OCI-LY7 (cell line): ENCODE results near the gene BCL3.

Source experiments
- EZH2phosphoT487 ChIP-seq: fragments of 200-600 bp; sonication (generic); IDR thresholded peaks from 2 replicates; pipeline ENCODE4 v1.6.1; 2018; ENCODE audit warnings: low read depth, borderline replicate concordance, mild to moderate bottlenecking, mixed run types, antibody characterized with exemption, low read length, moderate library complexity, mixed read lengths
- TF ChIP-seq, protein P1 (sequence below): fragments of 200-600 bp; sonication (generic); conservative IDR thresholded peaks from 2 replicates; pipeline ENCODE4 v1.5.1; 2014; ENCODE audit warnings: mild to moderate bottlenecking, antibody characterized with exemption, low read length, moderate library complexity, mixed read lengths

DNA sequence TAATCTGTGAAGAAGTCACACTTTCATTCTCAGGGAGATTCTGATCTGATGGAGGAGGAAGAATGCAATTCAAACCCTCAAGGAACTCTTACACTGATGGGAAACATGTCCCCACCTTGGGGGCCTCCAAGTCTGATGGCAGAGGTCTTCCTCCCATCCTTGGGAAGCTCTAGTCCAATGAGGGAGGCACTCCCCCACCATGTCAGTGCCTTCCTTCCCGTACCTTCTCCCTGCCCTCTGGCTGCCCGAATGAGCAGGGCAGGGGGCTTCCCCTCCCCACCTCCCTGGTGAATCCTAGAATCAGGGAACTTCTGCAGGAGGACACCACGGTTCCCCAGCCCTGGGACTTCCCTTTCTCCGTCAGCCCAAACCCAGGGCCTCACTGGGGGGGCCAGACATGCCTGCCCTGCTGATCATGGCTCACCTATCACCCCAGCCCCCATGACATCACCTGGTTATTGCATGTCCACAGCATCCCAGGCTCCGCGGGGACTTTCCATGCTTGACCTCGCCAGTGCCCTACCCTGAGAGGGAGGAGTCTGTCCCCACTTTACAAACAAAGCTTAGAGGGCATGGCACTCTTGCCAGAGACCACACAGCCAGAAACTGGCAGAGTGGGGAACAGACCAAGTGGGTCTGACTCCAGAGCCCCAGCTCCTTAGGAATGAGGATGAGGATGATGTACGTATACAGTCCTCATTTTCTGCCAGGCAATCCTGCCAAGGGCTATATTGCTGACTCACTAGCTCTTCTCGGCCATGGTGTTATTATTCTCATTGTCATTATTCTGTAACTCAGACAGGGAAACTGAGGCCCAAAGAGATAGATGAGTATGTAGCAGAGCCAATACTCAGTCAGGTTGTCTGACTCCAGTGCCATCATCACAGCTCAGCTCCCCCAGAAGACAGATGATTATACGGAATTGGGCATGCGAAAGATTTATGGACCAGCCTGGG is 9.6 kb upstream of the BCL3 start:
- TF ChIP-seq EZH2phosphoT487 = no peak
- TF ChIP-seq, protein P1, sequence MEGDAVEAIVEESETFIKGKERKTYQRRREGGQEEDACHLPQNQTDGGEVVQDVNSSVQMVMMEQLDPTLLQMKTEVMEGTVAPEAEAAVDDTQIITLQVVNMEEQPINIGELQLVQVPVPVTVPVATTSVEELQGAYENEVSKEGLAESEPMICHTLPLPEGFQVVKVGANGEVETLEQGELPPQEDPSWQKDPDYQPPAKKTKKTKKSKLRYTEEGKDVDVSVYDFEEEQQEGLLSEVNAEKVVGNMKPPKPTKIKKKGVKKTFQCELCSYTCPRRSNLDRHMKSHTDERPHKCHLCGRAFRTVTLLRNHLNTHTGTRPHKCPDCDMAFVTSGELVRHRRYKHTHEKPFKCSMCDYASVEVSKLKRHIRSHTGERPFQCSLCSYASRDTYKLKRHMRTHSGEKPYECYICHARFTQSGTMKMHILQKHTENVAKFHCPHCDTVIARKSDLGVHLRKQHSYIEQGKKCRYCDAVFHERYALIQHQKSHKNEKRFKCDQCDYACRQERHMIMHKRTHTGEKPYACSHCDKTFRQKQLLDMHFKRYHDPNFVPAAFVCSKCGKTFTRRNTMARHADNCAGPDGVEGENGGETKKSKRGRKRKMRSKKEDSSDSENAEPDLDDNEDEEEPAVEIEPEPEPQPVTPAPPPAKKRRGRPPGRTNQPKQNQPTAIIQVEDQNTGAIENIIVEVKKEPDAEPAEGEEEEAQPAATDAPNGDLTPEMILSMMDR = no peak
